H9 (cell line): ENCODE measurements around the gene TMED6. TPM values are rescaled to one million over a fixed set of nuclear protein-coding genes. Genes with fewer than 3 reads are reported as not detected.

ENCODE experiments used
- DNase-seq: peaks from one replicate; pipeline ENCODE4 v3.0.0-alpha.2; 2017
- H2AFZ ChIP-seq: one replicate; pipeline ENCODE4 v1.6.1; 2013; ENCODE audit warnings: mild to moderate bottlenecking, low read length, control low read depth, moderate library complexity
- H2AK5ac ChIP-seq: 2 replicates; pipeline ENCODE4 v1.6.1; 2013; ENCODE audit warnings: low read length, control low read depth, mixed read lengths; ENCODE audit not compliant: insufficient read length
- H2BK120ac ChIP-seq: one replicate; pipeline ENCODE4 v1.6.1; 2013; ENCODE audit warnings: low read depth, mild to moderate bottlenecking, low read length, control low read depth, inconsistent platforms; ENCODE audit not compliant: poor library complexity, severe bottlenecking
- H2BK12ac ChIP-seq: 2 replicates; pipeline ENCODE4 v1.6.1; 2013; ENCODE audit warnings: low read length, control low read depth, mixed read lengths, low read depth; ENCODE audit not compliant: insufficient read length
- H2BK15ac ChIP-seq: 2 replicates; pipeline ENCODE4 v1.6.1; 2013; ENCODE audit warnings: low read depth, low read length, control low read depth
- H2BK20ac ChIP-seq: one replicate; pipeline ENCODE4 v1.6.1; 2013; ENCODE audit warnings: low read depth, mild to moderate bottlenecking, low read length, control low read depth, inconsistent platforms; ENCODE audit not compliant: poor library complexity, severe bottlenecking
- H2BK5ac ChIP-seq: 2 replicates; pipeline ENCODE4 v1.6.1; 2013; ENCODE audit warnings: low read length, control low read depth, mixed read lengths; ENCODE audit not compliant: insufficient read length
- H3K14ac ChIP-seq: 2 replicates; pipeline ENCODE4 v1.6.1; 2013; ENCODE audit warnings: low read length, control low read depth; ENCODE audit not compliant: insufficient read depth
- H3K18ac ChIP-seq: 2 replicates; pipeline ENCODE4 v1.6.1; 2013; ENCODE audit warnings: low read depth, mild to moderate bottlenecking, mixed read lengths, low read length, control low read depth; ENCODE audit not compliant: insufficient read length
- H3K23ac ChIP-seq: 2 replicates; pipeline ENCODE4 v1.6.1; 2013; ENCODE audit warnings: low read length, control low read depth, mixed read lengths, low read depth; ENCODE audit not compliant: insufficient read length
- H3K23me2 ChIP-seq: 2 replicates; pipeline ENCODE4 v1.6.1; 2013; ENCODE audit warnings: low read depth, mild to moderate bottlenecking, mixed read lengths, low read length, control low read depth; ENCODE audit not compliant: insufficient read length, poor library complexity, severe bottlenecking
- H3K27ac ChIP-seq: 2 replicates; pipeline ENCODE4 v1.5.1; 2013; ENCODE audit warnings: low read length, control low read depth, mixed read lengths, low read depth; ENCODE audit not compliant: insufficient read length
- H3K27me3 ChIP-seq: 2 replicates; pipeline ENCODE4 v1.6.1; 2013; ENCODE audit warnings: low read length, control low read depth, inconsistent platforms; ENCODE audit not compliant: insufficient read depth
- H3K4ac ChIP-seq: 2 replicates; pipeline ENCODE4 v1.6.1; 2013; ENCODE audit warnings: low read depth, mild to moderate bottlenecking, control low read depth, inconsistent platforms, low read length, moderate library complexity
- H3K4me1 ChIP-seq: 2 replicates; pipeline ENCODE4 v1.6.1; 2013; ENCODE audit warnings: low read length, control low read depth, inconsistent platforms; ENCODE audit not compliant: insufficient read depth
- H3K4me2 ChIP-seq: 2 replicates; pipeline ENCODE4 v1.6.1; 2013; ENCODE audit warnings: low read length, control low read depth, mixed read lengths; ENCODE audit not compliant: insufficient read length, insufficient read depth
- H3K56ac ChIP-seq: 2 replicates; pipeline ENCODE4 v1.6.1; 2013; ENCODE audit warnings: low read depth, mild to moderate bottlenecking, mixed read lengths, low read length, control low read depth; ENCODE audit not compliant: insufficient read length
- H3K79me1 ChIP-seq: 2 replicates; pipeline ENCODE4 v1.6.1; 2013; ENCODE audit warnings: low read depth, mild to moderate bottlenecking, moderate library complexity, low read length, control low read depth, inconsistent platforms; ENCODE audit not compliant: insufficient read depth, poor library complexity, severe bottlenecking
- H3K79me2 ChIP-seq: 2 replicates; pipeline ENCODE4 v1.6.1; 2013; ENCODE audit warnings: low read length, control low read depth, inconsistent platforms; ENCODE audit not compliant: insufficient read depth
- H3K9ac ChIP-seq: 2 replicates; pipeline ENCODE4 v1.6.1; 2013; ENCODE audit warnings: low read length, control low read depth, mixed read lengths; ENCODE audit not compliant: insufficient read length; ENCODE audit errors: extremely low read depth
- H3K9me3 ChIP-seq: one replicate; pipeline ENCODE4 v1.6.1; 2013; ENCODE audit warnings: low read depth, low read length, inconsistent platforms; ENCODE audit not compliant: control insufficient read depth
- H3T11ph ChIP-seq: one replicate; pipeline ENCODE4 v1.6.1; 2013; ENCODE audit warnings: mild to moderate bottlenecking, low read length, control low read depth, inconsistent platforms
- H4K20me1 ChIP-seq: one replicate; pipeline ENCODE4 v1.6.1; 2013; ENCODE audit not compliant: control insufficient read depth, insufficient read length, insufficient read depth
- H4K5ac ChIP-seq: 2 replicates; pipeline ENCODE4 v1.6.1; 2013; ENCODE audit warnings: low read depth, mild to moderate bottlenecking, mixed read lengths, low read length, control low read depth; ENCODE audit not compliant: insufficient read length
- H4K8ac ChIP-seq: replicated peaks from 2 replicates; pipeline ENCODE4 v1.6.1; 2013; ENCODE audit warnings: low read length, control low read depth, mixed read lengths, low read depth; ENCODE audit not compliant: insufficient read length
- H4K91ac ChIP-seq: 2 replicates; pipeline ENCODE4 v1.6.1; 2013; ENCODE audit warnings: low read depth, mild to moderate bottlenecking, moderate library complexity, mixed read lengths, low read length, control low read depth; ENCODE audit not compliant: insufficient read length
- H3K27ac Mint-ChIP-seq, 3 experiments: 2 replicates in 2 of 3; 3 replicates in 1 of 3; pipeline ENCODE4 v1.8.0; 2020 to 2021; ENCODE audit warnings: mixed read lengths in 3 of 3, mild to moderate bottlenecking in 1 of 3, moderate library complexity in 1 of 3
- H3K27me3 Mint-ChIP-seq: 2 replicates; pipeline ENCODE4 v1.8.0; 2021; ENCODE audit warnings: low read depth, mild to moderate bottlenecking, moderate library complexity, mixed read lengths
- H3K36me3 Mint-ChIP-seq, 3 experiments: 2 replicates in 2 of 3; 3 replicates in 1 of 3; pipeline ENCODE4 v1.8.0; 2020 to 2021; ENCODE audit warnings: low read depth in 3 of 3, mixed read lengths in 3 of 3; ENCODE audit not compliant: insufficient read depth in 1 of 3
- H3K4me1 Mint-ChIP-seq, 2 experiments: 2 replicates each; pipeline ENCODE4 v1.8.0; 2020; ENCODE audit warnings: mixed read lengths in 2 of 2
- H3K4me3 Mint-ChIP-seq, 2 experiments: 2 replicates in 1 of 2; 3 replicates in 1 of 2; pipeline ENCODE4 v1.8.0; 2020 to 2021; ENCODE audit warnings: mild to moderate bottlenecking in 2 of 2, mixed read lengths in 2 of 2, moderate library complexity in 1 of 2
- H3K9me3 Mint-ChIP-seq, 2 experiments: 2 replicates in 1 of 2; 3 replicates in 1 of 2; pipeline ENCODE4 v1.8.0; 2020; ENCODE audit warnings: mild to moderate bottlenecking in 2 of 2, mixed read lengths in 2 of 2, moderate library complexity in 1 of 2
- CTCF ChIP-seq: fragments of 200-600 bp; sonication (generic); conservative IDR thresholded peaks from 3 replicates; pipeline ENCODE4 v1.8.0; 2021; ENCODE audit warnings: antibody characterized with exemption, mild to moderate bottlenecking
- WGBS: extraction: QIAGEN DNeasy Blood & Tissue Kit; methylation state at CpG from one replicate; pipeline ENCODE4 v1.1.7; 2013; ENCODE audit warnings: missing lambda C conversion rate, low lambda C conversion rate, mixed read lengths; ENCODE audit not compliant: insufficient read length; ENCODE audit errors: extremely low coverage; 5-methylcytosine and 5-hydroxymethylcytosine counted together
- total RNA-seq: library from RNA; stranded (reverse); gene quantifications from 2 replicates; pipeline ENCODE4 v1.2.1, GENCODE V29; 2021

The TMED6 gene
- total RNA-seq, 1 experiment from 2014 or later = 0.31 TPM

GRCh38 chr16:69373019-69373418, 21.4 kb upstream of the TMED6 start:
- no peak overlapping the region for H2AFZ ChIP-seq
- H3K79me2 ChIP-seq = no peaks in the 10 kb centered on the region
- H2BK5ac ChIP-seq = no peak overlapping the region
- Mint-ChIP-seq H3K9me3 (no peaks in the 10 kb centered on the region), H3K27ac (peak overlapping the region in 2 of 3 experiments; percentile 72 to 73; a peak in 2 of 7 replicates), H3K4me3 (no peak overlapping the region), H3K4me1 (no peaks in the 10 kb centered on the region), H3K36me3 (peaks cover 31 to 62% (median 54%) of the 10 kb centered on the region in 3 experiments), H3K27me3 (no peaks in the 10 kb centered on the region)
- H3K4me2 ChIP-seq = no peak overlapping the region
- H4K8ac ChIP-seq = no peak overlapping the region
- no peak overlapping the region for H2BK20ac ChIP-seq
- H3K14ac ChIP-seq = no peak overlapping the region
- no peak overlapping the region for H4K91ac ChIP-seq
- H3K18ac ChIP-seq = no peak overlapping the region
- H2BK12ac ChIP-seq = no peak overlapping the region
- WGBS = no CpG with 5 or more reads among the region's 1 CpG
- H3K23me2 ChIP-seq = no peaks in the 10 kb centered on the region
- no peak overlapping the region for H3K56ac ChIP-seq
- H2BK120ac ChIP-seq = no peak overlapping the region
- no peak for DNase-seq
- no peaks in the 10 kb centered on the region for H3K4me1 ChIP-seq
- no peak overlapping the region for H3K4ac ChIP-seq
- H3K27me3 ChIP-seq = no peaks in the 10 kb centered on the region
- no peak overlapping the region for H2AK5ac ChIP-seq
- no peaks in the 10 kb centered on the region for H4K20me1 ChIP-seq
- no peak overlapping the region for H3T11ph ChIP-seq
- no peak overlapping the region for H3K27ac ChIP-seq
- H3K79me1 ChIP-seq = peaks cover 3% of the 10 kb centered on the region
- no peaks in the 10 kb centered on the region for H3K9me3 ChIP-seq
- no peak overlapping the region for H2BK15ac ChIP-seq
- H3K23ac ChIP-seq = no peak overlapping the region
- no peak overlapping the region for H3K9ac ChIP-seq
- H4K5ac ChIP-seq = no peak overlapping the region
- no peak for TF ChIP-seq CTCF
